HG02798 (cell line): ENCODE results near the gene MAP3K3.

Source experiments
- ATAC-seq: cut with Tn5 transposase; IDR thresholded peaks from one replicate; pipeline ENCODE4 v1.9.1; 2021; ENCODE audit warnings: mild to moderate bottlenecking; ENCODE audit not compliant: unreplicated experiment, poor library complexity

The MAP3K3 gene

GRCh38 chr17:63689479-63689878 is 67.3 kb downstream of the MAP3K3 start:
- ATAC-seq, result no peak

GRCh38 chr17:63692195-63692816 is 70.1 kb downstream of the MAP3K3 start:
- no peak for ATAC-seq

- ATAC-seq, result no peak
These were observed 71.3 kb downstream of the MAP3K3 start for GRCh38 chr17:63693411-63694113.

GRCh38 chr17:63694229-63694949 is 72.2 kb downstream of the MAP3K3 start:
- no peak for ATAC-seq

- ATAC-seq, result no peak
These were observed 72.9 kb downstream of the MAP3K3 start for GRCh38 chr17:63694950-63695773.

- ATAC-seq, result no peak
These were observed 73.7 kb downstream of the MAP3K3 start for GRCh38 chr17:63695889-63696288.

GRCh38 chr17:63696381-63696961 is 74.3 kb downstream of the MAP3K3 start:
- no peak for ATAC-seq

- peak; percentile 29 for ATAC-seq
These were observed 75.4 kb downstream of the MAP3K3 start for GRCh38 chr17:63697341-63698286.

- no peak for ATAC-seq
These were observed 76.2 kb downstream of the MAP3K3 start for GRCh38 chr17:63698381-63698885.

GRCh38 chr17:63698886-63699637 is 76.8 kb downstream of the MAP3K3 start:
- peak; percentile 18 for ATAC-seq

- ATAC-seq, result peak; percentile 21
These were observed 77.7 kb downstream of the MAP3K3 start, which contains the start of gene LIMD2 for GRCh38 chr17:63699638-63700527. Gene LIMD2, minus strand, starts transcription at chr17:63700125. Its CDS starts 827 bp downstream, at chr17:63699298.

GRCh38 chr17:63700528-63701455 is 78.6 kb downstream of the MAP3K3 start:
- peak; percentile 15 for ATAC-seq

GRCh38 chr17:63701456-63701820 is 79.2 kb downstream of the MAP3K3 start:
- no peak for ATAC-seq

GRCh38 chr17:63701868-63702720 is 79.9 kb downstream of the MAP3K3 start:
- no peak for ATAC-seq

GRCh38 chr17:63702721-63703015 is 80.5 kb downstream of the MAP3K3 start:
- ATAC-seq, result no peak
